Activated B cell treated with CpG ODN at 0.5 μM for 24 hours (primary cell): Measurements from ENCODE around the gene SYNGAP1. TPM values are rescaled to one million over a fixed set of nuclear protein-coding genes. Genes with fewer than 3 reads are reported as not detected.

Experiments used
- ATAC-seq: fragments of 200-7000 bp; cut with Tn5 transposase; one replicate; pipeline ENCODE4 v1.10.0; 2021; ENCODE audit warnings: low read depth, mild to moderate bottlenecking, moderate library complexity
- CTCF ChIA-PET: fragments of 350-600 bp; sonication (Branson Sonifier 250); formaldehyde crosslinking; loops from one replicate; lab custom pipeline; 2021; ENCODE audit warnings: antibody characterized with exemption; lab: Charles Lee
- POLR2A ChIA-PET: fragments of 350-600 bp; sonication (Branson Sonifier 250); formaldehyde crosslinking; loops from one replicate; lab custom pipeline; 2021; ENCODE audit warnings: antibody characterized with exemption; lab: Charles Lee
- DNase-seq: peaks from one replicate; pipeline ENCODE4 v3.0.0; 2022
- H3K27ac Mint-ChIP-seq: one replicate; pipeline ENCODE4 v1.8.0; 2020; ENCODE audit warnings: mixed read lengths
- H3K27me3 Mint-ChIP-seq: one replicate; pipeline ENCODE4 v1.8.0; 2021; ENCODE audit warnings: mixed read lengths
- H3K36me3 Mint-ChIP-seq: one replicate; pipeline ENCODE4 v1.8.0; 2021; ENCODE audit warnings: low read depth, mixed read lengths
- H3K4me1 Mint-ChIP-seq: one replicate; pipeline ENCODE4 v1.8.0; 2021; ENCODE audit warnings: mixed read lengths
- H3K4me3 Mint-ChIP-seq: one replicate; pipeline ENCODE4 v1.8.0; 2020; ENCODE audit warnings: mild to moderate bottlenecking, mixed read lengths
- H3K9me3 Mint-ChIP-seq: one replicate; pipeline ENCODE4 v1.8.0; 2020; ENCODE audit warnings: mixed read lengths
- intact Hi-C: fragments of 100-400 bp; cut with micrococcal nuclease; formaldehyde crosslinking; loops from one replicate; pipeline ENCODE4 v1.15.1; 2024
- total RNA-seq: library from RNA; stranded (reverse); gene quantifications from 2 replicates; pipeline ENCODE4 v1.2.3, GENCODE V29; 2022
- TF ChIP-seq, protein P1 (sequence below): fragments of 200-600 bp; IDR thresholded peaks from one replicate; pipeline ENCODE4 v1.8.0; 2022; ENCODE audit warnings: antibody characterized with exemption, mild to moderate bottlenecking

SYNGAP1 gene
- total RNA-seq, 1 donor from 2014 or later = 25.4 TPM

- Mint-ChIP-seq H3K4me3 (peak overlapping the region; percentile 29), H3K27me3 (no peaks in the 10 kb centered on the region), H3K4me1 (peaks cover 55% of the 10 kb centered on the region), H3K9me3 (no peaks in the 10 kb centered on the region), H3K27ac (peak overlapping the region; percentile 8), H3K36me3 (no peaks in the 10 kb centered on the region)
- no peak for DNase-seq
- ChIA-PET POLR2A (interaction anchor here (3.2 to 3.8 kb wide), 2 partner anchors 7 to 13 kb away, joined by 22 to 31 read pairs; partner anchors contain the start of genes CUTA and PHF1), CTCF (no interaction called here)
- intact Hi-C loops = no loop called here
- ATAC-seq = no peak
- TF ChIP-seq, protein P1, sequence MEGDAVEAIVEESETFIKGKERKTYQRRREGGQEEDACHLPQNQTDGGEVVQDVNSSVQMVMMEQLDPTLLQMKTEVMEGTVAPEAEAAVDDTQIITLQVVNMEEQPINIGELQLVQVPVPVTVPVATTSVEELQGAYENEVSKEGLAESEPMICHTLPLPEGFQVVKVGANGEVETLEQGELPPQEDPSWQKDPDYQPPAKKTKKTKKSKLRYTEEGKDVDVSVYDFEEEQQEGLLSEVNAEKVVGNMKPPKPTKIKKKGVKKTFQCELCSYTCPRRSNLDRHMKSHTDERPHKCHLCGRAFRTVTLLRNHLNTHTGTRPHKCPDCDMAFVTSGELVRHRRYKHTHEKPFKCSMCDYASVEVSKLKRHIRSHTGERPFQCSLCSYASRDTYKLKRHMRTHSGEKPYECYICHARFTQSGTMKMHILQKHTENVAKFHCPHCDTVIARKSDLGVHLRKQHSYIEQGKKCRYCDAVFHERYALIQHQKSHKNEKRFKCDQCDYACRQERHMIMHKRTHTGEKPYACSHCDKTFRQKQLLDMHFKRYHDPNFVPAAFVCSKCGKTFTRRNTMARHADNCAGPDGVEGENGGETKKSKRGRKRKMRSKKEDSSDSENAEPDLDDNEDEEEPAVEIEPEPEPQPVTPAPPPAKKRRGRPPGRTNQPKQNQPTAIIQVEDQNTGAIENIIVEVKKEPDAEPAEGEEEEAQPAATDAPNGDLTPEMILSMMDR = no peak
Observed at GRCh38 chr6:33423777-33424176, 3.9 kb downstream of the SYNGAP1 start.

DNA sequence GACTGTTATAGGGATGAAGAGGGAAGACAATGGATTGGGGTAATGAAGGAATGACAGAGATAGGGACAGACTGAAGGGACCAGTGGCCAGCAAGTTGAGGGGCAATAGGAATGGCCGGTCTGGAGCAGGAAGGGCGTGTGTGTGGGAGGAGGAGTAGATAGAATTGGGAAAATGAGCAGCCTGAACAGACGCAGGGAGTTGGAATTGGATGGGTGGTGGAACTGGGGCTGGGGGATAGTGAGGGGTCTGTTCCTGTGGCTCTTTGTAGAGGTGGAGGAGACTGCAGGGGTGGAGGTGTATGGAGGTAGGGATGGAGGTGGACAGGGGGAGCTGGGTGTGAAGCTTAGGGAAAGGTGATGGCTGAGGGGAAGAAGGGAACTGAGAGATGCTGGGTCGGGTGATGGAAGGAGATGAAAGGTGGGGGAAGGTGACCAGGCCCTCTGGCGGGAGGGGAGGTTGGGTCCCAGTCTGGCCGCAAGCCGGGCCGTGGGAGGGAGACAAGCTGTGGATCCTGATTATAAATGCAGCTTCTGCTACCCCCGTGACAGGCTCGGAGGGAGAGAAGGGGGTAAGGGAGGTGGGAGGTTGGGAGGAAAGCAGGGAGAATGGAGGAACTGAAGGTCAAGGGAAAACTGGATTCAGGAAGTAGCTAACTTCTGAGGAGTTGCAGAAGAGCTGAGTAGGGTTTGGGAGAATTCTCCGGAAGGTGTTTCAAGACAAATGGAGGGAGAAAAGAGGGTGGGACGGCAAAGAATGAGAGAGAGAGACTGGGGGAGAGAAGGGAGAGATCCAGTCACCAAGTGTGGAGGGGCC, 5.2 kb downstream of the SYNGAP1 start:
- TF ChIP-seq, protein P1 = no peak
- Mint-ChIP-seq H3K9me3 (no peaks in the 10 kb centered on the region), H3K4me3 (peak overlapping the region; percentile 87), H3K4me1 (peaks cover 58% of the 10 kb centered on the region), H3K36me3 (no peaks in the 10 kb centered on the region), H3K27me3 (no peaks in the 10 kb centered on the region), H3K27ac (peak overlapping the region; percentile 89)
- ChIA-PET CTCF (interaction anchor here (1.2 to 2.0 kb wide), 2 partner anchors 34 to 80 kb away, joined by 4 to 13 read pairs; no protein-coding TSS in a partner anchor), POLR2A (interaction anchor here (0.5 to 3.8 kb wide), 13 partner anchors 8 to 457 kb away, joined by 3 to 31 read pairs (median 10); partner anchors contain the start of genes B3GALT4, BAK1, BRD2 and CUTA)
- intact Hi-C loops = loop anchor here (1.0 to 5.0 kb wide), 3 partner anchors 15 to 272 kb away; partner anchors contain the start of gene RGL2
- no peak for ATAC-seq
- DNase-seq = no peak

GRCh38 chr6:33425668-33426577, 6.1 kb downstream of the SYNGAP1 start:
- H3K4me3 Mint-ChIP-seq = peak overlapping the region; percentile 87
- H3K36me3 Mint-ChIP-seq = no peaks in the 10 kb centered on the region
- intact Hi-C loops = loop anchor here (1.0 to 5.0 kb wide), 7 partner anchors 8 to 271 kb away; partner anchors contain the start of genes CUTA, KIFC1, RGL2 and ZBTB9
- DNase-seq = peak; percentile 68
- TF ChIP-seq, protein P1 = no peak
- H3K9me3 Mint-ChIP-seq = no peaks in the 10 kb centered on the region
- POLR2A ChIA-PET = interaction anchor here (0.5 to 3.8 kb wide), 18 partner anchors 9 to 353 kb away, joined by 3 to 31 read pairs (median 6); partner anchors contain the start of genes B3GALT4, BAK1, CUTA and PFDN6
- peaks cover 66% of the 10 kb centered on the region for H3K4me1 Mint-ChIP-seq
- CTCF ChIA-PET = interaction anchor here (1.2 to 2.0 kb wide), 2 partner anchors 35 to 81 kb away, joined by 4 to 13 read pairs; no protein-coding TSS in a partner anchor
- H3K27me3 Mint-ChIP-seq = no peaks in the 10 kb centered on the region
- ATAC-seq = peak; percentile 60
- peak overlapping the region; percentile 89 for H3K27ac Mint-ChIP-seq

DNA sequence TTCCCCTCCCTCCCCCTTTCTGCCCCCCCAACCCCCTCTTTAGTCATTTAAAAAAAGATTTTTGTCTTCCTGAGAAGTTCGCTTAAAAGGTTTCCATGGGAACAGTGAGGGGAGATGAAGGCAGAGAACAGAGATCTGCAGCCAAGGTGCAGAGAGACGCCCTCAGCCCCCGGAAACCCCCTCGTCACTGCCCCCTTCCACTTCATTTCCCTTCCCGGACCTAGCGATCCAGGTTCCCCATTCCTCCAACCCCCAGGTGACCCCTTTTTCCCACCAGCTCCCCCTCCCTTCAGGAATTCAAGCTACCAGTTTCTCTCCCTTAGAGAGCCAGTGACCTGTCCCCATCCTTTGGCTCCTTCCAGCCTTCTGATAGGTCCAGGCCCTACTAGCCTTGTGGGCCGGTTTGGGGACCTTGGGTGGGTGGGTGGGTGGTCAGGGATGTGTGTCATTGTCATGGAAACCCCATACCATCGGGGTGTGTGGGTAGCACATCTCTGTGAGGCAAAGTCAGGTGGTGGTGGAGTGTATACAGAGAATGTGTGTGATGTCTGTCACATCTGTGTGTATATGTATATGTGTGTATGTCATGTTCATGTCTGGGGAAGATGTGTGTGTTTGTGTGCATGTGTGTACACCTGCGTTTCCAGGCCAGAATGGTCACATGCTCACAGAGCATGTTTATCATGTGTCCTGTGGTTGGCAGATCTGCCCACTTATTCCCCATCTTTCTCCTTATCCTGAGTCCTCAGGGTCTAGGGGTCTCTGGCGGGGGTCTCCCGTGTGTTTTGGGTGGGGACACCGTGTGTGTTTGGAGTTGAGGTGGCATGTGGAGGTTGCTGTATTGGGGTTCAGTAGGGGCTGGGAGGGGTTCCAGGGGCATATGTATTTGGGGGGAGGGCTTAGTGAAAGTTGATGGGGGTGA, 7.0 kb downstream of the SYNGAP1 start:
- DNase-seq (no peak), ATAC-seq (peak; percentile 6)
- peaks cover 76% of the 10 kb centered on the region for H3K4me1 Mint-ChIP-seq
- H3K36me3 Mint-ChIP-seq = no peaks in the 10 kb centered on the region
- ChIA-PET POLR2A (interaction anchor here (0.6 to 3.8 kb wide), 14 partner anchors 10 to 354 kb away, joined by 3 to 31 read pairs (median 9); partner anchors contain the start of genes B3GALT4, CUTA, PFDN6 and PHF1), CTCF (interaction anchor here (1.2 to 2.0 kb wide), 2 partner anchors 36 to 82 kb away, joined by 4 to 13 read pairs; no protein-coding TSS in a partner anchor)
- peak overlapping the region; percentile 87 for H3K4me3 Mint-ChIP-seq
- TF ChIP-seq, protein P1 = no peak
- no peaks in the 10 kb centered on the region for H3K27me3 Mint-ChIP-seq
- H3K27ac Mint-ChIP-seq = peak overlapping the region; percentile 89
- no peaks in the 10 kb centered on the region for H3K9me3 Mint-ChIP-seq
- intact Hi-C loops = loop anchor here (1.0 to 5.0 kb wide), 6 partner anchors 9 to 270 kb away; partner anchors contain the start of genes CUTA, KIFC1, RGL2 and ZBTB9
